Endothelial cell of umbilical vein (primary cell): Measurements from ENCODE around the gene DNAJC27. TPM values are rescaled to one million over a fixed set of nuclear protein-coding genes. Genes with fewer than 3 reads are reported as not detected.

Experiments
- BruUV-seq: library from RNA; stranded (reverse); fragments of 400-500 nt; replicated peaks from 2 replicates; lab custom pipeline; 2021; lab: Mats Ljungman, UMichigan
- CTCF ChIA-PET: fragments of 300-600, 350-600 bp; sonication (Branson Sonifier 250); formaldehyde crosslinking; loops from one replicate; lab custom pipeline; 2021; ENCODE audit warnings: antibody characterized with exemption, inconsistent platforms; lab: Charles Lee
- POLR2A ChIA-PET: fragments of 300-600, 350-600 bp; sonication (Branson Sonifier 250); formaldehyde crosslinking; loops from one replicate; lab custom pipeline; 2021; ENCODE audit warnings: antibody characterized with exemption, inconsistent platforms; lab: Charles Lee
- DNase-seq: peaks from one replicate; pipeline ENCODE4 v3.0.0-alpha.2; 2011; ENCODE audit warnings: low read depth, low spot score
- FAIRE-seq: peaks from 2 replicates; lab custom pipeline; 2011; peaks lifted over from hg19 to GRCh38; lab: Jason Lieb, UNC
- H2AFZ ChIP-seq: 2 replicates; pipeline ENCODE4 v1.6.0; 2012; ENCODE audit warnings: low read depth, low read length, control low read depth, inconsistent platforms
- H3K27ac ChIP-seq: 2 replicates; pipeline ENCODE4 v1.5.1; 2011; ENCODE audit warnings: low read depth, mild to moderate bottlenecking, control low read depth, low read length, moderate library complexity; ENCODE audit not compliant: insufficient read depth
- H3K27me3 ChIP-seq, 2 experiments: 2 replicates each; pipeline versions ENCODE4 v1.6.0 to v1.6.1; 2011; ENCODE audit warnings: low read length in 2 of 2, mixed read lengths in 1 of 2; ENCODE audit not compliant: control insufficient read depth in 2 of 2, insufficient read depth in 2 of 2
- H3K36me3 ChIP-seq, 2 experiments: 2 replicates in 1 of 2; 3 replicates in 1 of 2; pipeline ENCODE4 v1.5.1; 2011; ENCODE audit warnings: low read length in 2 of 2, mild to moderate bottlenecking in 1 of 2, moderate library complexity in 1 of 2; ENCODE audit not compliant: control insufficient read depth in 2 of 2, insufficient read depth in 2 of 2; ENCODE audit errors: extremely low read depth in 1 of 2
- H3K4me1 ChIP-seq: 3 replicates; pipeline ENCODE4 v1.5.1; 2011; ENCODE audit warnings: mild to moderate bottlenecking, low read length; ENCODE audit not compliant: control insufficient read depth, insufficient read depth; ENCODE audit errors: extremely low read depth
- H3K4me2 ChIP-seq: 2 replicates; pipeline ENCODE4 v1.6.1; 2011; ENCODE audit warnings: low read length, control low read depth, mixed read lengths; ENCODE audit not compliant: insufficient read depth
- H3K4me3 ChIP-seq, 3 experiments: fragments of 200-600 bp in 1 of 3; sonication (generic), shearing (Covaris generic) in 1 of 3; replicated peaks in 1 of 3; 2 replicates each; pipeline ENCODE4 v1.5.1; 2011 to 2016; ENCODE audit warnings: control low read depth in 3 of 3, low read length in 3 of 3, mild to moderate bottlenecking in 2 of 3, inconsistent platforms in 1 of 3, low read depth in 1 of 3, moderate library complexity in 1 of 3; ENCODE audit not compliant: insufficient read depth in 1 of 3
- H3K79me2 ChIP-seq: 2 replicates; pipeline ENCODE4 v1.6.0; 2012; ENCODE audit warnings: low read length, inconsistent platforms; ENCODE audit not compliant: control insufficient read depth, insufficient read depth
- H3K9ac ChIP-seq: replicated peaks from 2 replicates; pipeline ENCODE3; 2011; ENCODE audit warnings: low read length, control low read depth; ENCODE audit not compliant: insufficient read depth; ENCODE audit errors: extremely low read depth
- H3K9me1 ChIP-seq: replicated peaks from 3 replicates; pipeline ENCODE4 v1.6.0; 2011; ENCODE audit warnings: mild to moderate bottlenecking, low read length; ENCODE audit not compliant: control insufficient read depth, insufficient read depth; ENCODE audit errors: extremely low read depth
- H3K9me3 ChIP-seq: replicated peaks from 2 replicates; pipeline ENCODE4 v1.5.1; 2012; ENCODE audit warnings: low read length, inconsistent platforms; ENCODE audit not compliant: control insufficient read depth, insufficient read depth
- H4K20me1 ChIP-seq: replicated peaks from 2 replicates; pipeline ENCODE3; 2011; ENCODE audit warnings: mild to moderate bottlenecking, low read length; ENCODE audit not compliant: control insufficient read depth, insufficient read depth; ENCODE audit errors: extremely low read depth
- CTCF ChIP-seq, 2 donors: IDR thresholded peaks; 1 replicate in 1 of 2; 2 replicates in 1 of 2; pipeline ENCODE4 v1.5.1; 2011; ENCODE audit warnings: low read length in 2 of 2, mild to moderate bottlenecking in 2 of 2, moderate library complexity in 2 of 2, control low read depth in 1 of 2, inconsistent platforms in 1 of 2, low read depth in 1 of 2; ENCODE audit not compliant: insufficient read depth in 1 of 2; ENCODE audit errors: extremely low read depth in 1 of 2
- EZH2 ChIP-seq: IDR thresholded peaks from 2 replicates; pipeline ENCODE4 v1.6.1; 2012; ENCODE audit warnings: borderline replicate concordance, low read depth, mild to moderate bottlenecking, moderate library complexity, low read length, inconsistent platforms; ENCODE audit not compliant: severe bottlenecking
- FOS ChIP-seq: IDR thresholded peaks from 2 replicates; pipeline ENCODE4 v1.6.1; 2011; ENCODE audit warnings: mild to moderate bottlenecking, low read length, moderate library complexity, borderline replicate concordance; ENCODE audit not compliant: insufficient read depth
- GATA2 ChIP-seq: IDR thresholded peaks from 2 replicates; pipeline ENCODE4 v1.7.0; 2011; ENCODE audit warnings: low read depth, mild to moderate bottlenecking, moderate library complexity, mixed read lengths, low read length; ENCODE audit not compliant: insufficient read length, insufficient read depth
- JUN ChIP-seq: IDR thresholded peaks from 2 replicates; pipeline ENCODE4 v1.6.1; 2011; ENCODE audit warnings: borderline replicate concordance, low read depth; ENCODE audit not compliant: insufficient read length, insufficient read depth
- MAX ChIP-seq: IDR thresholded peaks from 2 replicates; pipeline ENCODE4 v1.6.1; 2011; ENCODE audit not compliant: insufficient read depth, insufficient read length
- MYC ChIP-seq: IDR thresholded peaks from one replicate; pipeline ENCODE4 v1.6.1; 2011; ENCODE audit warnings: mild to moderate bottlenecking, low read depth, low read length
- POLR2A ChIP-seq: IDR thresholded peaks from 2 replicates; pipeline ENCODE4 v1.6.1; 2012; ENCODE audit warnings: low read depth, mild to moderate bottlenecking, control low read depth, low read length
- POLR2AphosphoS5 ChIP-seq: IDR thresholded peaks from 2 replicates; pipeline ENCODE4 v1.6.1; 2012; ENCODE audit warnings: low read depth, mild to moderate bottlenecking, control low read depth, low read length, moderate library complexity; ENCODE audit not compliant: insufficient read depth
- dilution Hi-C: fragments of 300-500 bp; cut with MboI; formaldehyde crosslinking; loops from one replicate; pipeline ENCODE4 v1.15.0; 2019; ENCODE audit warnings: low sequenced_read_pairs; ENCODE audit not compliant: extremely low pct_ligation_motif_present
- intact Hi-C: fragments of 100-400 bp; cut with micrococcal nuclease; formaldehyde crosslinking; loops from one replicate; pipeline ENCODE4 v1.10.0; 2022
- polyA plus RNA-seq, 4 experiments: library from polyadenylated mRNA; depleted of rRNA in 3 of 4; stranded (reverse) in 3 of 4; unstranded in 1 of 4; fragments of >200 nt; gene quantifications; 2 replicates each; pipeline versions ENCODE4 v1.2.1 to v1.2.3, GENCODE V29; 2011 to 2012; ENCODE audit warnings: missing spikeins in 1 of 4
- total RNA-seq: library from RNA; stranded (reverse); gene quantifications from 2 replicates; pipeline ENCODE4 v1.2.3, GENCODE V29; 2021

DNAJC27 gene
- total and polyA plus RNA-seq, 2 donors (not counting 3 experiments of a cell fraction or from before 2014, with no cell fraction given) = 1.3 to 3.2 TPM

- no TSS peak for BruUV-seq
- FAIRE-seq (no peak), DNase-seq (no peak)
- Histone ChIP-seq H3K9ac (no peak overlapping the region), H4K20me1 (no peaks in the 10 kb centered on the region), H3K4me1 (no peaks in the 10 kb centered on the region), H3K9me3 (no peaks in the 10 kb centered on the region), H3K27ac (no peak overlapping the region), H3K4me2 (no peak overlapping the region), H3K27me3 (peaks cover 0 to 2% of the 10 kb centered on the region in 2 experiments), H3K4me3 (no peak overlapping the region), H3K36me3 (no peaks in the 10 kb centered on the region), H3K9me1 (no peaks in the 10 kb centered on the region), H3K79me2 (no peaks in the 10 kb centered on the region), H2AFZ (no peak overlapping the region)
- dilution Hi-C loops (no loop called here), intact Hi-C loops (no loop called here)
- ChIA-PET POLR2A (interaction anchor here (0.6 kb wide), 1 partner anchor 338 kb away, joined by 3 read pairs; no protein-coding TSS in a partner anchor), CTCF (no interaction called here)
- TF ChIP-seq JUN (no peak), CTCF (IDR thresholded peaks at IDR 0.05; ENCODE audit: extremely low read depth in 1 of 2, insufficient read depth in 1 of 2, low read depth in 1 of 2, low read length in 2 of 2) (no peak), POLR2AphosphoS5 (no peak), MAX (no peak), POLR2A (no peak), GATA2 (no peak), FOS (no peak), EZH2 (no peak), MYC (no peak)
These were observed 39.0 kb downstream of the DNAJC27 start for GRCh38 chr2:24932715-24933114.
